ENCODE measurements around the gene ALOX12.
"Not testable (repeated sequence)": the region's sequence is repeated elsewhere in the genome, so short reads cannot be mapped to it uniquely, and the experiment has no call there.

ALOX12 gene

GRCh38 chr17:7047566-7047965, 51.7 kb downstream of the ALOX12 start:
- no peak for DNase-seq

- no peak for DNase-seq
Measured at GRCh38 chr17:7048968-7049367, 53.1 kb downstream of the ALOX12 start.

GRCh38 chr17:7050583-7050982, 54.7 kb downstream of the ALOX12 start:
- DNase-seq: not testable (repeated sequence)

GRCh38 chr17:7056386-7056785, 60.5 kb downstream of the ALOX12 start:
- no peak for DNase-seq

GRCh38 chr17:7058831-7059447, 63.1 kb downstream of the ALOX12 start:
- DNase-seq: no peak

Measured in NCI-H146 (cell line).